ENCODE data around the gene NDUFB10.
"Not testable (repeated sequence)": the region's sequence is repeated elsewhere in the genome, so short reads cannot be mapped to it uniquely, and the experiment has no call there.

The NDUFB10 gene

GRCh38 chr16:1959269-1960039 is at the start of gene NDUFB10:
Gene NDUFB10 (plus strand): TSS chr16:1959538. CDS start chr16:1959625, 87 bp downstream.
- peak; percentile 83 for DNase-seq (ENCODE audit: low spot score)

- DNase-seq (ENCODE audit: low spot score), result no peak
Measured at GRCh38 chr16:1909561-1910231, 49.6 kb upstream of the NDUFB10 start.

DNA sequence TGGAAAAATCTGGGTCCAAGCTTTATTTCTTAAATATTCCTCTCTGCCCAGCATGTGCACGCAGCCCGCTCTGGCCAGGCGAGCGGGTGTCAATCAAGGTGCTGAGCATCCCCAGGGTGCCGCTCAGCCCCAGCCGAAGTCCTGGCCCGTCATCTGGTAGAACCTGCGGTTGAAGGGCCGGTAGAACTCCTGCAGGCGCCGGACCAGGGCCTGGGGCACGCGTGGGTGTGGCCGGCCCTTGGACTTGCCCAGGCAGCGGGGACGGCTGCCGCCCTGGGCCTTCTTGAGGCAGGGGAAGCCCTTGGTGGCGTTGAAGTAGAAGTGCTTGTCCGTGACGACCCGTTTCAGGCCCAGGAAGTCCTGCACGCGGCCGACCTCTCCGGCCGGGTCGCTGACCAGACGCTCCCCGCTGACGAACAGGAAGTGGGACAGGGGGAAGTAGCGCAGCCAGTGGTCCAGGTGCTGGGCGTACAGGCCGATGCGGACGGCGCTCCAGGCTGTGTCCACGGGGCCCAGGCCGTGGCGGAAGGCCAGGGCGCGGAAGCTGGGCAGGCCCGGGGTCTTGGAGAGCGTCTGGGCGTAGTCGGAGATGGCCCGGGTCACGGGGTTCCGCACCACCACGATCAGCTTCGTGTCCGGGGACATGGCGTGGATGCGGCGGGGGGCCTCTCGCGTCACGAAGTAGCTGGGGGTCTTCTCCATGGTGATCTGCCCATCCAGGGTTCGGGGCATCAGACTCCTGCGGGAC is 47.7 kb upstream of the NDUFB10 start:
- no peak for DNase-seq (ENCODE audit: low spot score)

GRCh38 chr16:1912215-1912543 is 47.2 kb upstream of the NDUFB10 start:
- no peak for DNase-seq (ENCODE audit: low spot score)

GRCh38 chr16:1913327-1914083 is 45.8 kb upstream of the NDUFB10 start:
- DNase-seq (ENCODE audit: low spot score), result no peak

GRCh38 chr16:1914084-1914608 is 45.2 kb upstream of the NDUFB10 start:
- DNase-seq (ENCODE audit: low spot score), result no peak

DNA sequence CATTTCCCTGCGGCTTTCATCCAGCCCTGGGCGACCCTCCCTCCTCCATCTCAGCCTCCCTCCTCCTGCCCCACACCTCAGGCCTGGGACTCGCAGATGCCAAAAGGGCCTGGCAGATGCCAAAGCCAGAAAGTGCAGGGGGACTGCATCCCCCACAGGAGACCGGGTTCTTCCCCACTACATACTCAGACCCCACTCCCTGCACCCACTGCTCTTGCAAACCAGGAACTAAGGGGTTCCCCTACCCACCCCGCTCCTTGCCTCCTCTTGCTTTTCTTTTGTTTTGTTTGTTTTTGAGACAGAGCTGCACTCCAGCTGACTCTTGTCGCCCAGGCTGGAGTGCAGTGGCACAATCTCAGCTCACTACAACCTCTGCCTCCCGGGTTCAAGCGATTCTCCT is 44.4 kb upstream of the NDUFB10 start:
- no peak for DNase-seq (ENCODE audit: low spot score)

DNA sequence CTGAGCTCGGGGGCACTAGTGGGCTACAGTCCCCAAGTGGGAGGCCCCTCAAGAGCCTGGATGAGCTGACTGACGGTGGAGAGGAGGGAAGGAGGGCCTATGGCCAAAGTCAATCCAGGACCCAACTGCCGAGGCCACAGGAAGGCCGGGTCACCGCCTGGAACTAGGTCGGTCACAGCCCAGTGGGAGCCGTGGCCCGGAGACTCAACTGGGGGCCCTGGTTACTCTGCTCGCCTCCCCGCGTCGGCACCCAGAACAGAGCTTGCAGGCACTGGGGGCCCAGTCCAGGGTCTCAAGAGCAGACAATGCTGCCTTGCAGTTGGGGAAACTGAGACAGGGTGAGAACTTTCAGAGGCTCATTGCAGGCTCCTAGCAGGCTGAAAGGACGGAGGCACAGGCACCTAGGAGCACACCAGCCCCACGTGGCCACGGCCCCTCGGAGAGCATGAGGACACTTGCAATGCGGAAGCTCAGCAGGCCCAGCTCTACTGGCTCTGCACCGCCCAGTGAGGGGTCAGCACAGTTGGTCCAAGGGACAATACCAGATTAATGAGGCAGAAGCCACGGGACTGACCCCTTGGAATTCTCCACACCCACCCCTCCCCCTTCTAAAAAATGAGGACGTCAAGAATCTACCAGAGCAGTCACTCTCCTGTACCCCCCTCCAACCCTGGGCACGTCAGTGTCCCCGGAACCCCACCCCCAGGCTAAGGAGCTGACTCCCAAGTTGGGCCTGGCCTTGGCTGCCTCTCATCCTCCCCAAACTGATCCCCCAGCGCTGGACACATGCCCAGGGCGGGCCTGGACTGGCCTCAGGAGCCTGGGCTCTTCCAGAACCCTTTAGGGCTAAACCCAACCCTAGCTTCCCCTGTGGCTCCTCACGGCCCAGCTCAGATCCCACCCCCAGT is 43.4 kb upstream of the NDUFB10 start:
- no peak for DNase-seq (ENCODE audit: low spot score)

DNA sequence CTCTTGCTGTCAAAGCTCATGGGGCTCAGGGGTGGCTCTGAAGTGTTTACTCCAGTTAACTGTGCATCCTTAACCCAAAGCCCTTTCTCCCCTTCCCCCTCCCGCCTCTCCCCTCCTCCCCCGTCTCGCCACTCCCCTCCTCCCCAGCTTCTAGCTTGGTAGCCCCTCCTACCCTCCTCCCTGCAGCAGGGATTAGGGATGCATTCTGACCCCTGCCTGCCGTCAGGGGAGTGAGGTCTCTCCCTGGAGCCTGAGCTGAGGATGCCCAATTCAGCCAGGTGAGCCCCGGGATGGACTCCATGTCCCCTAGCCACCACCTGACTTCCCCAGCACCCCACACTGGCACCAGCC is 42.7 kb upstream of the NDUFB10 start:
- DNase-seq (ENCODE audit: low spot score), result no peak

- DNase-seq (ENCODE audit: low spot score), result no peak
Measured at GRCh38 chr16:1917056-1917664, 42.2 kb upstream of the NDUFB10 start.

DNA sequence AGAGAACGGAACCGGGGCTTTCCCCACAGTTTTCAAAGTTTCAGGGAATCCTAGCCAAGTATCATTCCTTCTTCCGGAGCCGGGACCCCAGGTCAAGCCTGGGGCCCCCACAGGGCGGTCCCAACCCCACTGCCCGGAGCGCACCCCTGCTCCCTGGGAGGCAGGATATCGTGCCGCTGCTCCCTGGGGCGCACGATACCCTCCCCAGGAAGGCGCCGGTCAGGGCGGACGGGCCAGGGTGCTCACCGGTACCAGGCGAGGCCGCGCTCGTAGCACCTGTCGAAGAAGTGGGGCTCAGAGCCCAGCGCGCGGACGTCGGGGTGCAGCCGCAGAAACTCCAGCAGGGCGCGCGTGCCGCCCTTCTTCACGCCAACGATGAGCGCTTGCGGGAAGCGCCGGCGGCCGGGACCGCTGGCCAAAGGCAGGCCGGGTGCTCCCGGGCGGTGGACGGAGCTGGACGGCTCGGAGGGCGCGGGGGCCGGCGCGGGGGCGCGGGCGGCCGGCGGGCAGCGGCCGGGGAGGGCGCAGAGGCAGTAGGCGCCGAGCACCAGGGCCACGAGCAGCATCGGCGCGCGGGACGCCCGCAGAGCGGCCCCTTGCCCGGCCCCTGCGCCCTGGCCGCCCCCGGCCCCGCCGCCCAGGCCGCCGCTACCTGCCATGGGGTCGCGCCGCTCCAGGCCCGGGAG is 41.5 kb upstream of the NDUFB10 start:
- no peak for DNase-seq (ENCODE audit: low spot score)

DNA sequence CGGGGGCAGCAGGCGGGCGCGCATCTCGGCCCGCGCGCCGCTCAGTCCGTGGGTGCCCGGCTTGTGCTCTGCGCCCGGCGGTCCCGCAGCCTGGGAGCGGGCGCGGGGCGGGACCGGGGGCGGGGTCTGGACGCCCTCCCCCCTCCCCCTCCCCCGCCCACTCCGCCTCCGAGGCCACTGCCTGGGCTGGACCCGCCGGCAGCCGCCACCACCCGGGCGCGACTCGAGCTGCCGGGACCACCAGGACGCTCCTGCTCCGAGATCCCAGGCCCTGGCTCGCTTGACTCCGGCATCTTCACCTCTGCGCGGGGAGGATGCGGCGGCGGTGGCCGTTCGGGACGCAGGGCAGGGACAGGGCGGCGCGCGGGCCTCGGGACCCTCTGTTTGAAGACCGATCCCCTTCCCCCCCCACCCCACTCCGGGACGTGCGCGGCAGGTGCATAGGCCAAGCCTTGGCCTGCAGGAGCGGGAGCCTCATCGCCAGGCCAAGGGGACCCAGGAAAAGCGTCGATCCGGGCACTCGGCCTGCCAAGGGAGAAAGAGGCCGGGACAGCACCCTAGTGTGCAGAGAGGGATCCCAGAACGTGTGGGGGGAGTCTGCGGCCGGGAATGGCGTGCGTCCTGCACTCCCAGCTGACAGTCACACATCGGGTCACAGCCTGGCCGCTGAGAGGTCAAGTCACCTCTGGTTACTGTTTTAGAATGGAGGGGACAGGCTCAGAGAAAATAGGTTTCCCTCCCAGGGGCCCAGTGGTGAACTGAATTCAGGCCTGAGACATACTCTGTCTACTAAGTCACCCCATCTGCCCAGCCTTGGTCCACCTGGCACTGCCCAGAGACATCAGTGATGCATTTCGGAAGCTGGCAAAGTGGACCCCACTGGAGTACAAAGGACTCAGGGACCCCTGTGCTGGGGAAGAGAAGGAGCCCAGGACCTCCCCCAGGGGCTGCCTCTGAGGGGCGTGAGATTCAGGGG is 40.7 kb upstream of the NDUFB10 start, which contains the start of gene HS3ST6:
HS3ST6 (minus strand) TSS at position 65 of the 976 bp plus-strand sequence. CDS start 92 bp downstream, outside the sequence.
- DNase-seq (ENCODE audit: low spot score), result no peak

- DNase-seq (ENCODE audit: low spot score), result no peak
Measured at GRCh38 chr16:1919327-1919998, 39.9 kb upstream of the NDUFB10 start.

DNA sequence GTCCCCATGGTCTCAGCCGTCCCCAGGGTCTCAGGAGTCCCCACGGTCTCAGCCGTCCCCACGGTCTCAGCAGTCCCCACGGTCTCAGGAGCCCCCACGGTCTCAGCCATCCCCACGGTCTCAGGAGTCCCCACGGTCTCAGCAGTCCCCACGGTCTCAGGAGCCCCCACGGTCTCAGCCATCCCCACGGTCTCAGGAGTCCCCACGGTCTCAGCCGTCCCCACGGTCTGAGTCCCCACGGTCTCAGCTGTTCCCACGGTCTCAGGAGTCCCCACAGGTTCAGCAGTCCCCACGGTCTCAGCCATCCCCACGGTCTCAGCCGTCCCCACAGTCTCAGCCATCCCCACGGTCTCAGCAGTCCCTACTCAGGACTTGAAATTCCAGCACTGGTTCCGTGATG is 39.2 kb upstream of the NDUFB10 start:
- not testable (repeated sequence) for DNase-seq (ENCODE audit: low spot score)

DNA sequence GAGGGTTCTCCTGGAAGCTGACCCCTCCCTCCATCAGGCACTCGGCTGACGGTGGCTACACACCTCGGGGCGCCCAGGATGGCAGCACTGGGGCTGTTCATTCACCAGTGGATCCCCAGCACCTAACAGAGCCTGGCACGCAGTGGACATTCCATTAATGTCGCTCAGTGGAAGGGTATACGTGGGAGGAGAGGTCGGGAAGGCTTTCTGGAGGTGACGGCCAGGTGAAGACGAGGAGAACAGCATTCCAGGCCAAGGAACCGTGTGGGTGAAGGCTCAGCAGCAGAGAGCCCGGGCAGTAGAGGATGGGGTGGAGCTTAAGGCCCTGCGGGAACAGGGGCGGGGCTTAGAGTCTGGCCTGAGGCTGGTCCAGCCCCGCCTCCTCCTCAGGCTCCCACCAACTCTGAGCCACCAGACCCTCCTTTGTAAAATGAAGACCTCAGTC is 38.6 kb upstream of the NDUFB10 start:
- DNase-seq (ENCODE audit: low spot score), result no peak

DNA sequence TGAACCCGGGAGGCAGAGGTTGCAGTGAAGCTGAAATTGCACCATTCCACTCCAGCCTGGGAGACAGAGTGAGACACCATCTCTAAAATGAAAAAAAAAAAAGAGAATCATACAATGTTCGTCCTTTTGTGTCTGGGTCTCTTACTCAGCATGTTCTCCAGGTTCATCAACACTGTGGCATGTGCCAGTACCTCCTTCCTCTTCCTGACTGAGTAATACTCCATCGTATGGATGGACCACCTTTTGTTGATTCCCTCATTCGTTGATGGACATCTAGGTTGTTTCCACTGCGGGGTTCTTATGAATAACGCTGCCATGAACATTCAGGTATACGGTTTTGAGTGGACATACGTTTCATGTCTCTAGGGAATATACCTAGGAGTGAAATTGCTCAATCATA is 37.0 kb upstream of the NDUFB10 start:
- no peak for DNase-seq (ENCODE audit: low spot score)

- DNase-seq (ENCODE audit: low spot score), result no peak
Measured at GRCh38 chr16:1923299-1924034, 35.9 kb upstream of the NDUFB10 start.
